Right kidney (tissue), 1 donor: ENCODE results near the gene WFDC1.
A peak's percentile ranks its signal among the peaks of the same experiment; 100 is the strongest.

Experiments used
- DNase-seq: peaks from one replicate; pipeline ENCODE4 v3.0.0-alpha.2; 2016

WFDC1 gene

DNA sequence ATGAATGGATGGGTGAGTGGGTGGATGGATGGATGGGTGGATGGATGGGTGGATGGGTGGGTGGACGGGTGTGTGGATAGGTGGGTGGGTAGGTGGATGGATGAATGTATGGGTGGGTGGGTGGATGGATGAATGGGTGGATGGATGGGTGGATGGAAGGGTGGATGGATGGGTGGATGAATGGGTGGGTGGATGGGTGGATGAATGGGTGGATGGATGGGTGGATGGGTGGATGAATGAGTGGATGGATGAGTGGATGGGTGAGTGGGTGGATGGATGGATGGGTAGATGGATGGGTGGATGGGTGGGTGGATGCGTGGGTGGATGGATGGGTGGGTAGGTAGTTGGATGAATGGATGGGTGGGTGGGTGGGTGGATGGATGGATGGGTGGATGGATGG, 60.5 kb downstream of the WFDC1 start:
- no peak for DNase-seq

DNA sequence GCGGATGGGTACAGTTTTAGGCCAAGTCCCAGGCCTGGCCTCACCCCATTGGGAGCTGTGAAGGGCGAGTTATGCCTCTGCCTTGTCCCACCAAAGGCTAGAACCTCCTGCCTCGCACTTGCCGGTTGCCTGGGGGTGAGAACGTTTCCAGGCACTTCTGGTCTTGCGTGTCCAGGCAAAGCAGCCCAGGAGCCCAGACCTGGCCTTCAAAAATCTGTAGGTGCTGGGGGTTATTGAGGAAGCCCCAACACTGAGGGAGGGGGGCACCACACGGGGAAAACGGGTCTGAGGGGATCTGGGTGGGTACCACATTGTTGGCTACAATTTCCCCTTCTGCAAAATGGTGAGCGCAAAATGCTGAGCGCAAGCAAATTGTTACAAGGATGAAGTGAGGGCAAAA, 61.5 kb downstream of the WFDC1 start:
- DNase-seq: no peak

DNA sequence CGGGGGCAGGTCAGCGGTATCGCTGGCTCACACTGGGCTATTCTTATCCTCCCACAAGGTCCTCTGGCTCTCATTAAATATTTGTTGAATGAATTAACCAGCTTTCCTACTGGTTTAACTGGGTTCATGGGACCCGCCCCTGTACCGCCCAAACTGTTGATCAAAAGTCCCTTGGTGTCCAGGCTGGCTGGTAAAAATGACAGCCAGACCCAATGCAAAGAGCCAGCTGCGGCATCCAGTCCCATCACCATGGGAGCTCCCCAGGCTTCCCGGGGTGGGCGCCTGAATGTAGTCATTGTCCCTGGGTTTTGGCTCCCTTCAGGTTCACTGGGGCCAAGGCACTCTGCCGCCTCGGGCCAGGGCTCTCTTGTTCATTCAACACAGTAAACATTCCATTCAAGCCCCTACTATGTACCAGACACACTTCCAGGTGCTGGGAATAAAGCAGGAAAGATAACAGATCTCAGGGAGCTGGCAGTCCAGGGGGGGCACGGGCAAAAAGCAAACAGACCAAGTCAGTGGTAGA, 62.0 kb downstream of the WFDC1 start:
- no peak for DNase-seq

DNA sequence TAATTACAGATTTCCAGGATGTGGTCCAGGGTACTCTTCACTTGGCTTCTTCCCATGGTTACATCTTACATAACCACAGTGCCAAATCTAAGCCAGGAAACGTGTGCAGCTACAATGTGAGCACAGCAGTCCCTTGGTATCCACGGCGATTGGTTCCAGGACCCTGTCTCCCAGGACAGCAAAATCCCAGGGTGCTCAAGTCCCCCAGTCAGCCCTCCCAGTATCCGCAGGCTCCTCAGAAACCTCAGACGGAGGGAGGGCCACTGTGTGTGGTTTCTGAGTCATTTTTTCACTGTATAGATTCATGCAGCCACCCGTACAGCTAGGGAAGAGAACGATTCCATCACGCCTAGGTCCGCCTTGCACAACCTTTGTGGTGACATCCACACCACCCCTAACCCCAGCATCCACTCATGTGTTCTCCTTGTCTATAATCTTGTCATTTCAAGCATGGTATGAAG, 62.5 kb downstream of the WFDC1 start:
- no peak for DNase-seq

DNA sequence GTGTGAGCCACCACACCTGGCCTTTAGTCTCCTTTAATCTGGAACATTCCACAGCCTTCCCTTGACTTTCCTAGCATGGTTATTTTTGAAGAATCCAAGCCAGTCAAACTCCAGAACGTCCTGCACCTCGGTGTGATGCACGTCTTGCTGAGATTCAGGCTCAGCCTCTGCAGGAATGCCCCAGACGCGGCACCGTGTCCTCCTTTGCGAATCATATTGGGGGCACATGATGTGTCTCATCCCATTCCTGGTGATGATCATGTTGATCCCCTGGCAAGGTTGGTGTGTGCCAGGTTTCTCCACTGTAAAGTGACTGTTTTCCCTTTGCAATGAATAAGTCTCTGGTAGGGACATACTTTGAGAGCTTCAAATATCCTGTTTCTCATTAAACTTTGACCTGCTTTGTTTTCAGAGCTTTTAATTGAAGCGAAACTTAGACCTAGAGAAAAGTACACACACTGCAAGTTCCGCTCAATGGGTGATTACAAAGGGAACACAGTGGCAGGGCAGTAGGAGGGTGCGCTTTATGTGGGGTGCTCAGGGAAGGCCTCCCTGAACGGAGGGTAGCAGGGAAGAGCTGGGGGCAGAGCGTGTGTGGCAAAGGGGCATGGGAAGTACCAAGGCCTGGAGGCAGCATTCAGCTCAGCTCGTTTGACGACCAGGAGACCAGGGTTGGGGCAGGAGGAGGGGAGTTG, 64.1 kb downstream of the WFDC1 start:
- no peak for DNase-seq

DNA sequence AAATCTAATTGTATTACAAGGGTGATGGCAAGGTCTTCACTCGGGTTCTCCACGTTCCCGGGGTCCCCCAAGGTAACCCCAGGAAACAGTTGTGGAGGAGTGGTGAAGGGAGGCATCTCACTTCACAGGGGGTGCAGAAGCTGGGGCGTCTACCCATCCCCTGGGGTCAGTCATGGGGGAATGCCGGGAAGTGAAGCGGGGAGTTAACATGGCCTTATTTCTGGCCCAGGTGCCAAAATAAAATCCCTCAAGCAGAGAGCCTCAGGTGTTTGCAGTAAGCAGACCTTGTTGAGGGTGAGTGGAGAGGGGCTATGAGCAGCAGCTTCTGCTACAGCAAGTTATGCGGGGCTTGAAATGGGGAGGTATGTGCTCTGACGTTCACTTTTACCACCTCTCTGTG, 64.6 kb downstream of the WFDC1 start:
- DNase-seq: no peak

DNA sequence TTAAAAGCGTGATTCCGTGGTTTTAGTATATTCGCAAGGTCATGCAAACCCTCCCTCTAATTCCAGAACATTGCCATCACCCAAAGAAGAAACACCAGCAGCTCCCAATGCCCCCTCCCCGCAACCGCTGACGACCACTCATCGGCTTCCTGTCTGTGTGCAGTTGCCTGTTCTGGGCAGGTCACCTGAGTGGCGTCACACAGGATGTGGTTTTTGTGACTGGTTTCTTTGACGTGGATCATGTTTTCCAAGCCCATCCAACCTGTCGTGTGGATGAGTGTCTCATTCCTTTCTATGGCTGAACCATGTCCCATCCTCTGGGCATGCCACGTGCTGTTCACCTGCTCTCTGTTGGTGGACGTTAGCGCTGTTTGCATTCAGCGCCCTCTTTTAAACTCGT, 65.5 kb downstream of the WFDC1 start:
- DNase-seq: no peak

DNA sequence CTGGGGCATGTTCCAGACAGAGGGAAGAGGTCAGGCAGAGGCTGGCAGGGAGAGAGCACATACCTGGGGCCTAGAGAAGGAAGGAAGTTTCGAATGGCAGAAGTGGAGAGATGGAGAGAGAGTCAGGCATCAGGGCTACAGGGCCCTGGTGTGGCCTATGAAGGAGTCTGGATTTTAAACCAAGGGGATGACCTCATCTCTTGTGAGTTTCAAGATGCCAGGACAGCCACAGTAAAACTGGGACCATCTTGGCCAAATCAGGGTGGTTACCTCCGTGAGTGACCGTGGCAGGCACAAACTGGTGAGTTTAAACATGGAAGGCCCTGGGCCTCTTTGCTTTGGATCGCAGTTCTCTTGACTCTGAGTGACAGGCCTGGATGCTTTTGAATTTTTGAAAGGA, 66.1 kb downstream of the WFDC1 start:
- no peak for DNase-seq

DNA sequence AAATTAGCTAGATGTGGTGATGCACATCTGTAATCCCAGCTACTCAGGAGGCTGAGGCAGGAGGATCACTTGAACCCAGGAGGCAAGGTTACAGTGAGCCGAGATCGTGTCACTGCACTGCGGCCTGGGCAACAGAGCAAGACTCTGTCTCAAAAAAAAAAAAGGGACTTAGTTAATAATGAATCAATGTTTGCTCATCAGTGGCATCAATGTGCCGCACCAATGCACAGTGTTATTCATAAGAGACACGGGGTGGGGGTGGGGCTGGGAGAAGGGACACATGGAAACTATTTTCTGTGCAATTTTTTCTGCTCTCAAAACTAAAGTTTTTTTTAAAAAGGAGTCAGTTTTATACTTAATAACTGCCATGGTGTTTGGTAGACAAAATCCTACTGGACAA, 66.9 kb downstream of the WFDC1 start:
- no peak for DNase-seq

DNA sequence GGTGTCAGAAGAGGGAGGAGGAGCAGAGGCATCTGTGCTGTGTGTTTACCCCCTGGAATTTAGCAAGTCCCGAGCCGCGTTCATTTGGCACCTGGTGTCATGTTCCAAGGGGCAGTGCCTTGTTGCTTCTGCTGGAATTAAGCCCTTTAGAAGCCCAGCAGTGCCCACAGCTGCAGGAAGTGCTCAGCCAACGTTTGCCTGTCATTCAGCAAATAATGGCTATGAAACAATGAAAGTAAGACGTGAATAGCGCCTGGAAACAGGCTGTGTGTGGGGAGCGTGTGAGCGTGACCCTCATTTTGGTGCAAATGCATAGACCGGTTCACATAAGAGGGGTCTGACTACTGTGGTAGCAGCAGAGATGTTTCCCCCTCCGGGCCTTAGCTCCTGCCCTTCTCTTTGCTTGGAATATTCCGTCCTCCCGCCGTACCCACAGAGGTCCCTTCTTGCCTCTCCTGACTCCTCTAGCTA, 67.8 kb downstream of the WFDC1 start:
- DNase-seq: no peak

DNA sequence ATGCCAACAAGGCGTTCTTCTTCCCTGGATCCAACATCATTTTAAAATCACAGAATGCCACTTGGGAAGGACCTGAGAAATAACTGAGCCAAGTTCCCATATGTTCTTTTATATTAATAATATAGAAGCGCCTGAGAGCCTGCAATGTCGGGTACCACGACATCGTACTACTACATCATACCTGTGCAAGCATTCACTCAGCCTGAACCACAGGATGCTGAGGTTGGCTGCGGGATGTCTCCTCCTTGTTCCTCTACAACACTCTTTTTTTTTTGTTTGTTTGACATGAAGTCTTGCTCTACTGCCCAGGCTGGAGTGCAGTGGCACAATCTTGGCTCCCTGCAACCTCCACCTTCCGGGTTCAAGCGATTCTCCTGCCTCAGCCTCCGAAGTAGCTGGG, 71.5 kb downstream of the WFDC1 start:
- DNase-seq: no peak

DNA sequence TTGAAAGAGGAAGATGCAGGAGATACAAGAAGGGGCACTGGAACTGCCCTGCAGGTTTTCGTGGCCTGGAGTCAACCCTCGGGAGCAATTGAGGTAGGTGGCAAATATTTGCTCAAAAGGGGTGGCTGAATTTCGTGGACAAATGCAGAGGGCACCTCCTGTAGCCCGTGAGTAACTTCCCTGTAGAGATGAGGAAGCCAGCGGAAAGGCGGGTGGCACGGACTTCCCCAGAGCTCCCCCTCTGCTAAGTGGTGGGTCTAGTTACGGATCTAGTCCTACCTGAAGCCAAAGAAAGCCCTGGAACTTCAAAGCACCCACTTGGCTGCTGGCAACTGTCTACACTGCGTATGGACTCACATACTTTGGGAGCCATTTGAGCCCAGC, 72.6 kb downstream of the WFDC1 start:
- DNase-seq: no peak

DNA sequence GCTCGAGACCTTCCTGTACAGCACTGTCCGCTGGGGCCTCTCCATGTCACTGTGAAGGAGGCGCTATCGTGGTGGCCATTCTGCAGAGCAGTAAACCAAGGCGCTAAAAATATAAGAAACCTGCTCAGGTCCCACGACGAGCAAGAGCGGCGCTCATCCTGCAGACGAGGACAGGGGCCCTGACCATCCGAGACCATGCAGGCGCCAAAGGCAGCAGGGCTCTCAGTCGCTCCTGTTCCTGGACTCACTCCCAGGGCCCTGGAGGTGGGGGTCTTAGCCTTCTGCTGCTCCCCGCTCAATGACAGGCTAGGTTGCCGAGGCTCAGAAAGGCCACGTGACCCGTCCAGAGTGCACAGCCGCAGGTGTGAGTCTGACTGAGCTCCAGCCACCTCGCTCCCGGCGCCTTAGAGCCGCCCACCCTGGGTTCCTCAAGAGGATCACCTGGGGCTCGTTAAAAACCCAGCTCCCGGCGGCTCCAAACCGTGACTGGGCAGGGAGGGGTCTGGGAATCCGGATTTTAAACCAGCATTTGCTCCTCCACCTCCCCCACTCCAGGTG, 73.2 kb downstream of the WFDC1 start:
- no peak for DNase-seq

DNA sequence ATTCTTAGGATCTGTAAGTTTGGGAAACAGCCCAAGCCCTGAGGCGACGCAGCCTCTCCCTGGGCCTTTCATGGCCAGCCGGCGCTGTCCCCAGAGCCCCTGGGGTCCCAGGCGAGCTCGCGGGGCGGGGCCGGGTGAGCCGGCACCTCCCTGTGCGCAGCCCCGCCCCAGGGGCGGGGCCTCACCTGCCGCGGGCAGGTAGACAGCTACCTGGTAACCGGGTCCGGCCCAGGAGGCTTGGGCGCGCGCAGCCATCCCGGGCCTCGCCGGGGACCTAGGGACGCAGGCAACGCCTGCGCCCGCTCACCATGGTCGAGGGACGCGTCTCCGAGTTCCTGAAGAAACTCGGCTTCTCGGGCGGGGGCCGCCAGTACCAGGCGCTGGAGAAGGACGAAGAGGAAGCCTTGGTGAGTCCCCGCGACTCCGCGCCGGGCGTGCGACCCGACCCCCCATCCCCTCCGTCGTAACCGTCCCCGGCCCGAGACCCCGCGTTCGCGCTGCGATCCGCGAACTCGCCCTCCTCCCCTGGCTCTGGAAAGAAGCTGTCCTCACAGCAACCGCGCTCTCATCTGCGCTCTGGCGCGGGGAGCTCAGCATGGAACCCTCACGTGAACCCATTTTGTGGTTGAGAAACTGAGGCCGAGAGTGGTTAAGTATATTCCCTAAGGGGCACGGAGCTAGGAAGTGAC, 73.8 kb downstream of the WFDC1 start, which contains the start of gene ATP2C2:
TSS of gene ATP2C2 (plus strand) at position 231 of the 689 bp plus-strand sequence. CDS start at position 309, 78 bp downstream.
- peak; percentile 61 for DNase-seq

DNA sequence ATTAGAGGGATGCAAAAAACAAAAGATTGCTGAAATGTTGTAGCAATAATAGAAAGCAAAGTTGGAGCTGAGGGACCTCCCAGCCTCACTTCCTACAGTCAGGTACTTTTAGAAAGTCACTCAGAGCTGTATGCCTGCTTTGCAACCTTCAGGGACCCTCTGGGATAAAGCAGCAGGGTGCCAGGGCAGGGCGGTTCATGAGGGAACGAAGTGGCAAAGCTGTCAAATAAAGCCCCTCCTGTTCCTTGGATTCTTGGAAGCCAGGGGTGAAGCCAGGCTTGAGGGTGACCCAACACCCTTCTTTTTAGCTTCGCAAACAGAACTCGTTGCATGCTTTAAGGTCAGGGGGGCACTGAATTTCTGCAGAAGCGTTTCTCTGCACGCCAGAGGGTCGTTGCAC, 74.4 kb downstream of the WFDC1 start:
- no peak for DNase-seq

DNA sequence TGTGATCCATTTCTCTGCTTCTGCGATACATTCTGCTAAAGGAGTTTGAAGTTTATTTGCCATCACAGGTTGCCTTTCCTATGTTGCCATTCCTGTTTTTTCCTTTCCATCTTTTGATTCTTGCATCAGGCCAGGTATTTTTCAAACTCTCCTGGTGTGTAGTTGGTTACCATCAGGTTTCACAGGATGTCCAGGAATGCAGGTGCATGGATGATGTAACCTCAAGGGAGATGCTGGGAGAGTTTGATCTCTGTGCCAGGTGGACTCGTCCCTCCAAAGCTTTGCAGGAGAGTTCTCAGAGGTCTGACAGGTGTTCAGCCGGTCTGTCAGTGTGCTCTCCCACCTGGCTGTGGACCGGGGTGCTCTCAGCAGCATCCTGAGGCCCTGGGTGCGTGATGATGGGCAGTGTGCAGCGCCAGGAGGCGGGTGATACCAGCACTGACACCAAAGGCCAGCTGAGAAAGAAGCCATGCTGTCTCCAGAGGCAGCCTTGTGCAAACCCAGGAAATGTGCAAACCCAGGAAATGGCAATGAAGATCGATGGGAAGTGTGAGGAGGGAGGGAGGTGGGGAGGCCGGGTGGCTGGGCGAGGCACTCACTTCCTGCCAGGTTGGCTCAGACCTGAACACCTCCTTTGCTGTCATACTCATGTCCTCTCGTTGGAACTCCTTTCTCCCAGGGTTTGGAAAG, 75.4 kb downstream of the WFDC1 start:
- DNase-seq: no peak

DNA sequence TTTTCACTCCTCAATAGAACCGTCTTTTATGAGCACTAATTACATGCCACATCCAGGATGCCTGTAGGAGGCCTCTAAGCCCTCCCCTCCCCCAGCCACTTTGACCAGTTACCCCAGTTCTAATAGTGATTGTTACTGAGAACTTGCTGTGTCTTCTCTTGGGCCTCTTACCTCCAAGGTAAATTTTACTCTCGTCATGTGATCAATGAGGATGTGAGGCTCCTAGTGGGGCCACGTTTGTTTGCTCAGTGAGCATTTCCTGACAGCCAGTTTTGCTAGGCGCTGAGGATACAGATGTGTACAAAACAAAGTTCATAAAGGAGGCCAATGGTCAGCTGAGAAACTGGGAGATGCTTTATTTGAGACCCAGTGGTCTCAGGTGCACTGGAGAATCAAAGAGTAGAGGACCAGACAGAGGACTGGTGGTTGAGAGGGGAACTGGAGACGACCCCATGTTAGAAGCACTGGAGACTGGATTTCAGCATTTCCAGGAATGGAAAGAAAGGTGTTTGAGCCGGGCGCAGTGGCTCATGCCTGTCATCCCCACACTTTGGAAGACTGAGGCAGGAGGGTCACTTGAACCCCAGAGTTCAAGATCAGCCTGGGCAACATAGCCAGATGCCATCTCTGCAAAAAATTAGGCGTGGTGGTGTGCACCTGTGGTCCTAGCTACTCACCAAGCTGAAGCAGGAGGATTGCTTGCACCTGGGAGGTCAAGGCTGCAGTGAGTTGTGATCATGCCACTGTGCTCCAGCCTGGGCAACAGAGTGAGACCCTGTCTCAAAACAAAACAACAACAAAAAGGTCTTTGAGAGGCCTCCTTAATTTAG, 76.3 kb downstream of the WFDC1 start:
- DNase-seq: no peak

DNA sequence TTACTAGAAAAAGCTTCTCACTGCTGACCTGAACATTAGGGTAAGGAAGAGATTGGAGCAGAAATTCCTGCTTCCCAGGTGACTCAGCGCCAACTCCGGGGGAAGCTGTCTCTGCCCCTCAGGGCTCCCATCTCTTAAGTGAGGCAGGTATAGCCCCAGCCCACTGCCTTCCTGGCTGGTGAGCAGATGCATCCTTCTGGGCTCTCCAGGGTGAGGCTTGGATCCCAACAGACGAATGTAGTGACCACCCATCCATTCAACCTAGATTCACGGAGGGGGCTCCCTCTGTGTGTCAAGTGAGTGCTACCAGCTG, 76.8 kb downstream of the WFDC1 start:
- no peak for DNase-seq

DNA sequence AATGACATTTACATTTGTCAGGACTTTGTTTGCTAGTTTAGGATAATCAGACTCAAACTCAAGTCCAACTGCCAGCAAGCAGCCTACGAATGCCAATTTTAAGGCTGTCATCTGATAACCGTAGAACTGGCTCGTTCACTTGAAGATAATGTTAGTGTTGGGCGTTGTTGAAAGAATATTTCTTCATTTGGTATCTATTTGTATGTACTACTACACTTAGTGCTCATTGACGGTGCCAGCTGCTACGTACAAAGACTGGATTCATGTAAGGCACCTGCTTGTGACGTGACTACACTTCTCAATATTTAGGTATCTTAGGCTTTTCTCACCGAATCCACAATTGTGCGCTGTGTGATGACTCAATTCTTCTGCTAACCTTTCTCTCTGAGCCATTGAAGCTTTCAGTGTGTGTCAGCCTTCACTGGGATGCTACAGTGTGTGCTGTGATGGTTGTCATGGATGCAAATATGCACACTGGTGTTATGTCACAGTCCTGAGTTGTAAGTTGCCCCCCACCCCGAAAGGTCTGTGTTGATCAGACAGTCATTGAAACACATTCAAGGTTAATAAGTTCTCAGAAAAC, 79.3 kb downstream of the WFDC1 start:
- DNase-seq: no peak

DNA sequence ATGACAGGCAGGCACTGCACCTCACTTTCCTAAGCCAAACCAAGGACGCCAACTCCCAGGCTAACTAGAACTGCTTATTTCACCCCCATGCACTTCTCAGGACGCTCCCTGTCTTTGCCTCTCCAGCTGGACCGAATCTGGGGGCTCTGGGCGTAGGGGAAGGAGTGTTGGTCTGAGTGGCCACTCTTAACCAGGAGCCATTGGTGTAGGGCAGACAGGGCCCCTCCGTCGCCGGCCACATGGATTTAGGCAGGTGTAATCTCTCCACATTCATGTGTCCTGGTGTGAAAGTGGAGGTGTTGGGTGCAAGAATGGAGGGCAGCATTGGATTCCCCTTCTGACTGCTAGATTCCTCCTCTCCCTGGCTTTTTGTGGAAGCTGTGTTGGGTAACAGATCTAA, 83.4 kb downstream of the WFDC1 start:
- DNase-seq: no peak

DNA sequence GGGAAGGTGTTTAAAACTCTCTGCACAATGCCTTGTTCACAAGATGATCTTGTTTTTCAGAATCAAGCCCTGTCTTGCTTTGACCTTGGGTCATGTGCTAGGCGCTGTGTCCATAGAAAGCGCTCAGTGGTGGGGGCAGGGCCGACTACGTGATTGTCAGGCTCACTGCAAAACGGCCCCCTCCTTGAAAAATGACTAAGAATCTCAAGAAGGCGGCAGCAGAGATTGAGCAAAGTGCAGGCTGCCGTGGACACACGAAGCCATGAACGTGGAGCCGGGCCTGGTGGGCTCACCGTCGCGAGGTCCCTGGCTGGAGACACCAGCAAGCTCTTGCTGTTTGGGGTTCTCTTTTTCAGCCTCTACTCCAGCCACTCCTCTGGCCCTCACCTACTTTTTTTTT, 83.9 kb downstream of the WFDC1 start:
- DNase-seq: no peak
